K562 (cell line): ENCODE results near the gene MYLK3. TPM values are rescaled to one million over a fixed set of nuclear protein-coding genes. Genes with fewer than 3 reads are reported as not detected.

Experiments used
- ATAC-seq: fragments of 200-7000 bp; cut with Tn5 transposase; 3 replicates; pipeline ENCODE4 v1.9.1; 2020; ENCODE audit warnings: moderate library complexity
- BruUV-seq: library from RNA; stranded (reverse); fragments of 400-500 nt; replicated peaks from 2 replicates; lab custom pipeline; 2021; lab: Mats Ljungman, UMichigan
- CTCF ChIA-PET: fragments of 300-600 bp; formaldehyde crosslinking; extraction: SDS; loops from one replicate; lab custom pipeline; 2021; ENCODE audit warnings: low intra/inter-chr PET ratio; lab: Yijun Ruan, JAX
- POLR2A ChIA-PET: fragments of 300-600, 350-650 bp; sonication (Branson Sonifier 250); formaldehyde crosslinking; extraction: SDS; loops from one replicate; lab custom pipeline; 2021; ENCODE audit warnings: antibody characterized with exemption, inconsistent platforms; lab: Yijun Ruan, JAX
- DNase-seq, 4 experiments: peaks; one replicate each; pipeline versions ENCODE4 v3.0.0 to v3.0.0-alpha.2; 2011 to 2018; ENCODE audit warnings: low spot score in 3 of 4, mixed read lengths in 3 of 4; ENCODE audit errors: extremely low read depth in 1 of 4
- FAIRE-seq: peaks from 2 replicates; lab custom pipeline; 2011; peaks lifted over from hg19 to GRCh38; lab: Jason Lieb, UNC
- H2AFZ ChIP-seq: 2 replicates; pipeline ENCODE4 v1.6.0; 2011; ENCODE audit warnings: low read depth, low read length, control low read depth, inconsistent platforms
- H3K27ac ChIP-seq: fragments of 200-600 bp; 3 replicates; pipeline ENCODE4 v1.8.0; 2011; ENCODE audit warnings: low read depth, mild to moderate bottlenecking, control low read depth, inconsistent platforms, low read length, moderate library complexity, mixed read lengths; ENCODE audit errors: extremely low read depth
- H3K27me3 ChIP-seq, 2 experiments: fragments of 300-600 bp in 1 of 2; 2 replicates in 1 of 2; 3 replicates in 1 of 2; pipeline versions ENCODE4 v1.6.0 to v1.8.0; 2011; ENCODE audit warnings: inconsistent platforms in 2 of 2, low read length in 2 of 2, mild to moderate bottlenecking in 1 of 2, mixed read lengths in 1 of 2, moderate library complexity in 1 of 2; ENCODE audit not compliant: control insufficient read depth in 2 of 2, insufficient read depth in 2 of 2
- H3K36me3 ChIP-seq: fragments of 300-600 bp; 3 replicates; pipeline ENCODE4 v1.8.0; 2011; ENCODE audit warnings: mild to moderate bottlenecking, low read length, inconsistent platforms; ENCODE audit not compliant: control insufficient read depth, insufficient read depth
- H3K4me1 ChIP-seq, 2 experiments: fragments of 200-600 bp in 1 of 2; replicated peaks in 1 of 2; 2 replicates in 1 of 2; 3 replicates in 1 of 2; pipeline versions ENCODE4 v1.5.1 to v1.8.0; 2011; ENCODE audit warnings: inconsistent platforms in 2 of 2, low read length in 2 of 2, mild to moderate bottlenecking in 1 of 2, mixed read lengths in 1 of 2, moderate library complexity in 1 of 2; ENCODE audit not compliant: control insufficient read depth in 2 of 2, insufficient read depth in 2 of 2
- H3K4me2 ChIP-seq: 2 replicates; pipeline ENCODE4 v1.6.1; 2011; ENCODE audit warnings: low read length, control low read depth, inconsistent platforms, mixed read lengths; ENCODE audit not compliant: insufficient read depth
- H3K4me3 ChIP-seq: fragments of 200-600 bp; sonication (generic), shearing (Covaris generic); 2 replicates; pipeline ENCODE4 v1.5.1; 2016; ENCODE audit warnings: control low read depth, inconsistent platforms
- H3K79me2 ChIP-seq: fragments of 200-600 bp; 3 replicates; pipeline ENCODE4 v1.8.0; 2011; ENCODE audit warnings: low read length, inconsistent platforms; ENCODE audit not compliant: control insufficient read depth, insufficient read depth
- H3K9ac ChIP-seq, 2 experiments: 2 replicates each; pipeline versions ENCODE4 v1.6.0 to v1.6.1; 2011; ENCODE audit warnings: low read depth in 2 of 2, low read length in 2 of 2, control low read depth in 1 of 2, inconsistent platforms in 1 of 2, mild to moderate bottlenecking in 1 of 2, mixed read lengths in 1 of 2; ENCODE audit not compliant: insufficient read depth in 1 of 2
- H3K9me1 ChIP-seq: one replicate; pipeline ENCODE4 v1.6.0; 2011; ENCODE audit warnings: inconsistent platforms, mild to moderate bottlenecking, low read length, moderate library complexity; ENCODE audit not compliant: control insufficient read depth, insufficient read depth
- H3K9me3 ChIP-seq: replicated peaks from 2 replicates; pipeline ENCODE4 v1.5.1; 2011; ENCODE audit warnings: low read depth, low read length, inconsistent platforms; ENCODE audit not compliant: control insufficient read depth, insufficient read depth
- H4K20me1 ChIP-seq: replicated peaks from 2 replicates; pipeline ENCODE4 v1.6.1; 2011; ENCODE audit warnings: low read length, inconsistent platforms, mixed read lengths; ENCODE audit not compliant: control insufficient read depth, insufficient read depth
- CEBPZ ChIP-seq: fragments of 150-350 bp; IDR thresholded peaks from 2 replicates; pipeline ENCODE4 v1.6.1; 2014; ENCODE audit warnings: low read depth, mild to moderate bottlenecking, low read length, borderline replicate concordance
- DEAF1 ChIP-seq: fragments of 450-650 bp; formaldehyde crosslinking; IDR thresholded peaks from 2 replicates; pipeline ENCODE4 v1.4.0; 2020; ENCODE audit warnings: mild to moderate bottlenecking, moderate library complexity
- DIDO1 ChIP-seq: fragments of 450-650 bp; IDR thresholded peaks from 2 replicates; pipeline ENCODE4 v1.6.1; 2016; ENCODE audit warnings: low read depth, missing biosample characterization, missing genetic modification characterization
- NFE2L1 ChIP-seq: fragments of 450-650 bp; IDR thresholded peaks from 2 replicates; pipeline ENCODE4 v1.6.1; 2016; ENCODE audit warnings: missing genetic modification characterization, low read depth, mild to moderate bottlenecking, missing compliant biosample characterization, moderate library complexity, borderline replicate concordance
- POLR2AphosphoS2 ChIP-seq: IDR thresholded peaks from 2 replicates; pipeline ENCODE4 v1.6.1; 2012; ENCODE audit warnings: low read length, improper control_type of control experiment
- SLC30A9 ChIP-seq: fragments of 250-450 bp; sonication (Bioruptor Pico); IDR thresholded peaks from 2 replicates; pipeline ENCODE4 v1.8.0; 2022; ENCODE audit warnings: mild to moderate bottlenecking, moderate library complexity
- ZBTB1 ChIP-seq: sonication (generic); formaldehyde crosslinking; IDR thresholded peaks from 2 replicates; pipeline ENCODE4 v1.8.1; 2023; ENCODE audit warnings: missing genetic modification reagents, low read depth, mild to moderate bottlenecking, borderline replicate concordance
- ZNF174 ChIP-seq: fragments of 250-450 bp; sonication (Bioruptor Pico); IDR thresholded peaks from 2 replicates; pipeline ENCODE4 v1.4.0; 2020; ENCODE audit warnings: mild to moderate bottlenecking
- ZNF766 ChIP-seq: fragments of 200-800 bp; sonication (Bioruptor generic); conservative IDR thresholded peaks from 2 replicates; pipeline ENCODE4 v1.6.1; 2016; ENCODE audit warnings: missing genetic modification characterization, missing compliant biosample characterization
- WGBS: fragments of 100-300 bp; shearing (Covaris generic); methylation state at CpG from one replicate; pipeline ENCODE4 v1.1.6; 2016; ENCODE audit warnings: low coverage, mixed read lengths; ENCODE audit not compliant: insufficient coverage; ENCODE audit errors: missing lambda C conversion rate; 5-methylcytosine and 5-hydroxymethylcytosine counted together
- in situ Hi-C: fragments of 300-500 bp; cut with MboI; formaldehyde crosslinking; loops from 4 replicates; pipeline ENCODE4 v1.15.0; 2018; ENCODE audit warnings: inconsistent platforms, mixed read lengths
- intact Hi-C: fragments of 100-400 bp; cut with micrococcal nuclease; formaldehyde crosslinking; loops from 2 replicates; pipeline ENCODE4 v1.14.2; 2022
- polyA plus RNA-seq, 8 experiments: library from polyadenylated mRNA; depleted of rRNA in 4 of 8; stranded (reverse) in 5 of 8; unstranded in 3 of 8; fragments of >200 nt; fragmentation: Nextera tagmentation in 2 of 8; fragmentation: Illumina TruSeq in 1 of 8; extraction: Ambion mirVana in 2 of 8; extraction: Trizol in 1 of 8; gene quantifications; 2 replicates each; pipeline versions ENCODE4 v1.2.1 to v1.2.3, GENCODE V29; 2011 to 2014; ENCODE audit warnings: inconsistent platforms in 1 of 8, missing spikeins in 1 of 8
- total RNA-seq, 7 experiments: library from RNA; depleted of rRNA in 6 of 7; stranded (reverse); fragments of >200 nt in 6 of 7; fragmentation: Illumina TruSeq in 2 of 7; extraction: Trizol in 2 of 7; gene quantifications; 2 replicates each; pipeline versions ENCODE4 v1.2.1 to v1.2.3, GENCODE V29; 2011 to 2021; ENCODE audit warnings: low replicate concordance in 1 of 7

The MYLK3 gene
- total and polyA plus RNA-seq, 9 of the 15 experiments (the other 6 are each of a cell fraction or from before 2014, with no cell fraction given), result 0.69 to 10.7 (median 4.7) TPM

- H3K27ac ChIP-seq, result no peak overlapping the region
- peaks cover 5 to 8% of the 10 kb centered on the region in 2 experiments; a peak in 4 of 5 replicates for H3K4me1 ChIP-seq
- H2AFZ ChIP-seq, result no peak overlapping the region
- H3K9me1 ChIP-seq, result no peaks in the 10 kb centered on the region
- no TSS peak for BruUV-seq
- no peaks in the 10 kb centered on the region for H3K79me2 ChIP-seq
- H3K9me3 ChIP-seq, result no peaks in the 10 kb centered on the region
- whole genome bisulfite sequencing, result 60% methylated on average over 1 of the region's 1 CpG
- TF ChIP-seq POLR2AphosphoS2 (no peak), NFE2L1 (tag) (no peak)
- ATAC-seq (no peak), FAIRE-seq (no peak), DNase-seq (no peak)
- no peak overlapping the region for H3K4me3 ChIP-seq
- no peaks in the 10 kb centered on the region for H4K20me1 ChIP-seq
- in situ Hi-C loops (no loop called here), intact Hi-C loops (no loop called here)
- H3K27me3 ChIP-seq, result no peaks in the 10 kb centered on the region
- no peak overlapping the region for H3K9ac ChIP-seq
- CTCF ChIA-PET, result no interaction called here
- no peaks in the 10 kb centered on the region for H3K36me3 ChIP-seq
- no peak overlapping the region for H3K4me2 ChIP-seq
- POLR2A ChIA-PET, result no interaction called here
These were observed 39.8 kb upstream of the MYLK3 start for GRCh38 chr16:46787909-46788308.

GRCh38 chr16:46785076-46785845 lies 37.1 kb upstream of the MYLK3 start:
- no TSS peak for BruUV-seq
- in situ Hi-C loops, result no loop called here
- DNase-seq, result no peak
- Histone ChIP-seq H3K4me3 (no peak overlapping the region), H3K27me3 (no peaks in the 10 kb centered on the region), H3K9me3 (no peaks in the 10 kb centered on the region), H3K4me1 (peaks cover 2 to 4% of the 10 kb centered on the region in 2 experiments; a peak in 4 of 5 replicates), H3K27ac (no peak overlapping the region), H3K36me3 (no peaks in the 10 kb centered on the region), H3K9me1 (no peaks in the 10 kb centered on the region), H3K79me2 (no peaks in the 10 kb centered on the region), H3K4me2 (no peak overlapping the region), H2AFZ (0 out of 2 replicates have a peak overlapping the region, but pooled peaks have one; percentile 32), H3K9ac (no peak overlapping the region), H4K20me1 (no peaks in the 10 kb centered on the region)
- intact Hi-C loops, result no loop called here
- WGBS, result 21% methylated on average over 3 of the region's 3 CpGs
- POLR2A ChIA-PET, result interaction anchor here (0.9 kb wide), 1 partner anchor 89 kb away, joined by 5 read pairs; no protein-coding TSS in a partner anchor
- no peak for FAIRE-seq
- no peak for ATAC-seq
- CTCF ChIA-PET, result no interaction called here
- TF ChIP-seq SLC30A9 (CRISPR knock-in tag) (no peak), DEAF1 (CRISPR knock-in tag) (no peak), CEBPZ (no peak), DIDO1 (tag) (no peak), ZNF766 (0 out of 2 replicates have a peak, but pooled peaks have one; percentile 20), ZNF174 (CRISPR knock-in tag) (no peak), ZBTB1 (CRISPR knock-in tag) (no peak)
